ENCODE results near the gene ZNF577.
"Not testable (repeated sequence)": the region's sequence is repeated elsewhere in the genome, so short reads cannot be mapped to it uniquely, and the experiment has no call there.

ZNF577 gene

GRCh38 chr19:51887522-51888498 lies at the start of gene ZNF577:
Gene ZNF577, minus strand, starts transcription at chr19:51887951. Its CDS starts 7,569 bp downstream, at chr19:51880382.
- peak; percentile 85 for DNase-seq (ENCODE audit: low spot score)

- no peak for DNase-seq (ENCODE audit: low spot score)
These were observed 44.2 kb upstream of the ZNF577 start for GRCh38 chr19:51931921-51932320.

- no peak for DNase-seq (ENCODE audit: low spot score)
These were observed 40.1 kb upstream of the ZNF577 start for GRCh38 chr19:51927859-51928258.

- peak; percentile 91 for DNase-seq (ENCODE audit: low spot score)
These were observed 39.3 kb upstream of the ZNF577 start, which contains the start of gene ZNF613 for GRCh38 chr19:51926784-51927741. Gene ZNF613, plus strand, starts transcription at chr19:51927472. Its CDS starts 8,749 bp downstream, at chr19:51936221.

GRCh38 chr19:51926426-51926783 lies 38.7 kb upstream of the ZNF577 start:
- DNase-seq (ENCODE audit: low spot score): no peak

GRCh38 chr19:51921949-51922348 lies 34.2 kb upstream of the ZNF577 start:
- no peak for DNase-seq (ENCODE audit: low spot score)

- DNase-seq (ENCODE audit: low spot score): no peak
These were observed 31.9 kb upstream of the ZNF577 start for GRCh38 chr19:51919606-51920005.

GRCh38 chr19:51916167-51916566 lies 28.4 kb upstream of the ZNF577 start:
- DNase-seq (ENCODE audit: low spot score): no peak

GRCh38 chr19:51915324-51915867 lies 27.6 kb upstream of the ZNF577 start:
- no peak for DNase-seq (ENCODE audit: low spot score)

GRCh38 chr19:51907981-51908380 lies 20.2 kb upstream of the ZNF577 start:
- not testable (repeated sequence) for DNase-seq (ENCODE audit: low spot score)

- DNase-seq (ENCODE audit: low spot score): not testable (repeated sequence)
These were observed 18.4 kb upstream of the ZNF577 start for GRCh38 chr19:51906108-51906507.

GRCh38 chr19:51905639-51906038 lies 17.9 kb upstream of the ZNF577 start:
- not testable (repeated sequence) for DNase-seq (ENCODE audit: low spot score)

GRCh38 chr19:51905206-51905605 lies 17.5 kb upstream of the ZNF577 start:
- DNase-seq (ENCODE audit: low spot score): no peak

GRCh38 chr19:51904331-51905165 lies 16.8 kb upstream of the ZNF577 start, which contains the start of gene ZNF649:
Gene ZNF649, minus strand, starts transcription at chr19:51905017. Its CDS starts 4,910 bp downstream, at chr19:51900107.
- DNase-seq (ENCODE audit: low spot score): peak; percentile 92

GRCh38 chr19:51903192-51903591 lies 15.4 kb upstream of the ZNF577 start:
- DNase-seq (ENCODE audit: low spot score): no peak

- no peak for DNase-seq (ENCODE audit: low spot score)
These were observed 14.1 kb upstream of the ZNF577 start for GRCh38 chr19:51901860-51902259.

GRCh38 chr19:51891193-51891747 lies 3.5 kb upstream of the ZNF577 start:
- DNase-seq (ENCODE audit: low spot score): no peak

GRCh38 chr19:51889934-51890333 lies 2.2 kb upstream of the ZNF577 start:
- DNase-seq (ENCODE audit: low spot score): no peak

- DNase-seq (ENCODE audit: low spot score): no peak
These were observed 3.0 kb downstream of the ZNF577 start for GRCh38 chr19:51884713-51885112.

- DNase-seq (ENCODE audit: low spot score): no peak
These were observed 5.2 kb downstream of the ZNF577 start for GRCh38 chr19:51882518-51882917.

GRCh38 chr19:51873097-51873496 lies 14.7 kb downstream of the ZNF577 start:
- no peak for DNase-seq (ENCODE audit: low spot score)

Data from GM03348 (cell line).